Loucy (cell line): Measurements from ENCODE around the gene GBA2.

Experiments
- H2AFZ ChIP-seq: fragments of 200-600 bp; sonication (generic); 2 replicates; pipeline ENCODE4 v1.6.0; 2016; ENCODE audit warnings: antibody characterized with exemption, mild to moderate bottlenecking, low read length, moderate library complexity
- H3F3A ChIP-seq: fragments of 200-600 bp; 2 replicates; pipeline ENCODE4 v1.6.0; 2016; ENCODE audit warnings: antibody characterized with exemption, low read depth, mild to moderate bottlenecking
- H3K27me3 ChIP-seq: fragments of 200-600 bp; sonication (generic); 2 replicates; pipeline ENCODE4 v1.6.1; 2014; ENCODE audit warnings: low read length, mild to moderate bottlenecking; ENCODE audit not compliant: insufficient read depth, poor library complexity, severe bottlenecking
- H3K36me3 ChIP-seq: fragments of 200-600 bp; sonication (generic); 2 replicates; pipeline ENCODE4 v1.6.1; 2016; ENCODE audit warnings: low read length; ENCODE audit not compliant: insufficient read depth
- H3K4me1 ChIP-seq: fragments of 200-600 bp; sonication (generic); 2 replicates; pipeline ENCODE4 v1.5.1; 2014; ENCODE audit warnings: low read length, mild to moderate bottlenecking; ENCODE audit not compliant: insufficient read depth, poor library complexity, severe bottlenecking
- H3K4me2 ChIP-seq: fragments of 200-600 bp; sonication (generic); 2 replicates; pipeline ENCODE4 v1.6.0; 2014; ENCODE audit warnings: antibody characterized with exemption, low read length, low read depth, mild to moderate bottlenecking; ENCODE audit not compliant: poor library complexity, severe bottlenecking
- H3K4me3 ChIP-seq: fragments of 200-600 bp; sonication (generic); 2 replicates; pipeline ENCODE4 v1.5.1; 2014; ENCODE audit warnings: low read length, mild to moderate bottlenecking, mixed read lengths; ENCODE audit not compliant: poor library complexity, severe bottlenecking
- H3K79me2 ChIP-seq: fragments of 200-600 bp; sonication (generic); 2 replicates; pipeline ENCODE4 v1.6.1; 2014; ENCODE audit warnings: low read length; ENCODE audit not compliant: insufficient read depth
- H3K9ac ChIP-seq: fragments of 200-600 bp; sonication (generic); 2 replicates; pipeline ENCODE4 v1.6.0; 2014; ENCODE audit warnings: mild to moderate bottlenecking, low read depth, low read length, moderate library complexity; ENCODE audit not compliant: poor library complexity, severe bottlenecking
- H3K9me2 ChIP-seq: fragments of 200-600 bp; sonication (generic); replicated peaks from 2 replicates; pipeline ENCODE4 v1.6.1; 2016; ENCODE audit warnings: low read depth, low read length, mixed read lengths
- H3K9me3 ChIP-seq: fragments of 200-600 bp; sonication (generic); 2 replicates; pipeline ENCODE4 v1.6.1; 2014; ENCODE audit warnings: mild to moderate bottlenecking, antibody characterized with exemption, low read length, low read depth; ENCODE audit not compliant: insufficient read depth
- H4K20me1 ChIP-seq: fragments of 200-600 bp; sonication (generic); 2 replicates; pipeline ENCODE4 v1.6.0; 2014; ENCODE audit warnings: antibody characterized with exemption, low read length, mild to moderate bottlenecking; ENCODE audit not compliant: insufficient read depth, poor library complexity, severe bottlenecking
- CTCF ChIP-seq: fragments of 200-600 bp; sonication (generic); conservative IDR thresholded peaks from 2 replicates; pipeline ENCODE4 v1.5.1; 2014; ENCODE audit warnings: mild to moderate bottlenecking, antibody characterized with exemption, low read length
- EZH2phosphoT487 ChIP-seq: fragments of 200-600 bp; IDR thresholded peaks from 2 replicates; pipeline ENCODE4 v1.6.1; 2018; ENCODE audit warnings: antibody characterized with exemption, mild to moderate bottlenecking, moderate library complexity, borderline replicate concordance

Gene GBA2

GRCh38 chr9:35710818-35711500 is 38.1 kb downstream of the GBA2 start:
- Histone ChIP-seq H4K20me1 (no peaks in the 10 kb centered on the region), H2AFZ (no peak overlapping the region), H3F3A (no peaks in the 10 kb centered on the region), H3K9me2 (no peaks in the 10 kb centered on the region), H3K4me2 (no peak overlapping the region), H3K36me3 (peaks cover 92% of the 10 kb centered on the region), H3K79me2 (no peaks in the 10 kb centered on the region), H3K4me1 (no peaks in the 10 kb centered on the region), H3K27me3 (no peaks in the 10 kb centered on the region), H3K9ac (no peak overlapping the region), H3K4me3 (no peak overlapping the region), H3K9me3 (no peaks in the 10 kb centered on the region)
- no peak for TF ChIP-seq CTCF

GRCh38 chr9:35708146-35708545 is 40.9 kb downstream of the GBA2 start:
- Histone ChIP-seq H4K20me1 (peaks cover 5% of the 10 kb centered on the region), H3F3A (no peaks in the 10 kb centered on the region), H3K4me1 (no peaks in the 10 kb centered on the region), H3K79me2 (no peaks in the 10 kb centered on the region), H3K4me2 (no peak overlapping the region), H3K36me3 (peaks cover 92% of the 10 kb centered on the region), H3K9me2 (no peaks in the 10 kb centered on the region), H3K27me3 (no peaks in the 10 kb centered on the region), H2AFZ (no peak overlapping the region), H3K9me3 (no peaks in the 10 kb centered on the region), H3K9ac (no peak overlapping the region), H3K4me3 (no peak overlapping the region)
- TF ChIP-seq EZH2phosphoT487, result no peak
- TF ChIP-seq CTCF, result no peak

DNA sequence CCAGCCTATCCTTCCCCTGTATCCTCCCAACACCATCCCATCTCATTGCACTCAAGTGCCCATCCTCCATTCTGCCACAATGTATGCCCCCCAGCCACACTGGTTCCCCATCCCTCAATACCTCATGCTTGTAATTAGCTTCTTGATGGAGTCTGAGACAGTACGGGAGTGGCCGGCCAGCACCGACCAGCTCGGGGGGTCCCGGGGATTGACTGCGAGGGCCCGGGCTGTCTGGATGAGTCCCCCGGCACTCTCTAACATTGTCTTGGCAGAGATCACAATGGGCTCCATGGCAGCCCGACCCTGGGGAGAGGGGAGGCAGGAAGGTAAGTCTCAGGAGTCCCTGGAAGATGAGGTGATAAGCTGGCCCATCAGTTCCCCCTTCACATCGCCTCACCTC is 42.1 kb downstream of the GBA2 start:
- Histone ChIP-seq H3K9me3 (no peaks in the 10 kb centered on the region), H3F3A (no peaks in the 10 kb centered on the region), H3K4me2 (no peak overlapping the region), H3K9ac (no peak overlapping the region), H3K79me2 (no peaks in the 10 kb centered on the region), H2AFZ (no peak overlapping the region), H3K9me2 (no peaks in the 10 kb centered on the region), H3K4me1 (no peaks in the 10 kb centered on the region), H3K27me3 (no peaks in the 10 kb centered on the region), H4K20me1 (peaks cover 5% of the 10 kb centered on the region), H3K36me3 (peaks cover 93% of the 10 kb centered on the region), H3K4me3 (no peak overlapping the region)
- TF ChIP-seq CTCF (no peak), EZH2phosphoT487 (no peak)
